B cell (primary cell): ENCODE results near the gene FSCN2. TPM values are rescaled to one million over a fixed set of nuclear protein-coding genes. Genes with fewer than 3 reads are reported as not detected.

Experiments used
- ATAC-seq: fragments of 200-7000 bp; cut with Tn5 transposase; one replicate; pipeline ENCODE4 v1.10.0; 2021; ENCODE audit warnings: low read depth, mild to moderate bottlenecking, moderate number of reproducible peaks, moderate library complexity
- CTCF ChIA-PET: fragments of 350-600 bp; sonication (Branson Sonifier 250); formaldehyde crosslinking; loops from one replicate; lab custom pipeline; 2021; ENCODE audit warnings: antibody characterized with exemption, inconsistent platforms; lab: Charles Lee
- POLR2A ChIA-PET: fragments of 350-600 bp; sonication (Branson Sonifier 250); formaldehyde crosslinking; loops from one replicate; lab custom pipeline; 2021; ENCODE audit warnings: antibody characterized with exemption; lab: Charles Lee
- DNase-seq: peaks from one replicate; pipeline ENCODE4 v3.0.0; 2013
- H2AFZ ChIP-seq: 2 replicates; pipeline ENCODE4 v1.6.1; 2012; ENCODE audit warnings: mild to moderate bottlenecking, low read depth, low read length; ENCODE audit not compliant: insufficient read depth, poor library complexity, severe bottlenecking
- H3K27ac ChIP-seq, 2 donors: 1 replicate in 1 of 2; 2 replicates in 1 of 2; pipeline ENCODE4 v1.5.1; 2012 to 2013; ENCODE audit warnings: low read length in 2 of 2, mild to moderate bottlenecking in 2 of 2, moderate library complexity in 1 of 2
- H3K27me3 ChIP-seq, 4 experiments: fragments of 200-600 bp in 1 of 4; sonication (generic) in 1 of 4; replicated peaks in 1 of 4; 1 replicate in 2 of 4; 2 replicates in 2 of 4; pipeline versions ENCODE4 v1.6.1 to v1.7.0; 2013 to 2016; ENCODE audit warnings: low read length in 3 of 4, mild to moderate bottlenecking in 2 of 4, mixed read lengths in 1 of 4, moderate library complexity in 1 of 4; ENCODE audit not compliant: insufficient read depth in 4 of 4, control insufficient read depth in 3 of 4; ENCODE audit errors: control extremely low read depth in 1 of 4
- H3K36me3 ChIP-seq, 2 experiments: replicated peaks in 1 of 2; 1 replicate in 1 of 2; 2 replicates in 1 of 2; pipeline versions ENCODE4 v1.6.1 to v1.7.1; 2013; ENCODE audit warnings: low read length in 1 of 2; ENCODE audit not compliant: insufficient read depth in 2 of 2, control insufficient read depth in 1 of 2; ENCODE audit errors: control extremely low read depth in 1 of 2, extremely low read depth in 1 of 2
- H3K4me1 ChIP-seq, 2 donors: fragments of 200-600 bp in 1 of 2; sonication (generic) in 1 of 2; 1 replicate in 1 of 2; 2 replicates in 1 of 2; pipeline versions ENCODE4 v1.5.1 to v1.6.1; 2013 to 2017; ENCODE audit warnings: low read length in 2 of 2; ENCODE audit not compliant: control insufficient read depth in 2 of 2, insufficient read depth in 2 of 2
- H3K4me2 ChIP-seq: replicated peaks from 2 replicates; pipeline ENCODE3; 2012; ENCODE audit warnings: mild to moderate bottlenecking, low read depth, low read length; ENCODE audit not compliant: poor library complexity, severe bottlenecking
- H3K4me3 ChIP-seq, 5 experiments: fragments of 200-600 bp in 1 of 5; sonication (generic) in 1 of 5; 1 replicate in 3 of 5; 2 replicates in 2 of 5; pipeline versions ENCODE4 v1.5.1 to v1.7.0; 2011 to 2016; ENCODE audit warnings: low read length in 4 of 5, mild to moderate bottlenecking in 4 of 5, low read depth in 2 of 5, control low read depth in 1 of 5, moderate library complexity in 1 of 5; ENCODE audit not compliant: insufficient read depth in 1 of 5; ENCODE audit errors: control extremely low read depth in 1 of 5, extremely low read depth in 1 of 5
- H3K79me2 ChIP-seq: fragments of 200-600 bp; sonication (generic); one replicate; pipeline ENCODE4 v1.6.0; 2016; ENCODE audit warnings: low read length; ENCODE audit not compliant: control insufficient read depth, insufficient read depth
- H3K9ac ChIP-seq: fragments of 200-600 bp; sonication (generic); 2 replicates; pipeline ENCODE4 v1.6.1; 2017; ENCODE audit warnings: mild to moderate bottlenecking, low read length, moderate library complexity
- H3K9me3 ChIP-seq, 3 donors: one replicate each; pipeline versions ENCODE4 v1.6.1 to v1.7.1; 2013; ENCODE audit warnings: low read length in 2 of 3; ENCODE audit not compliant: control insufficient read depth in 2 of 3, insufficient read depth in 1 of 3; ENCODE audit errors: control extremely low read depth in 1 of 3
- H4K20me1 ChIP-seq: 2 replicates; pipeline ENCODE4 v1.6.0; 2012; ENCODE audit warnings: mild to moderate bottlenecking, low read length; ENCODE audit not compliant: insufficient read depth, control insufficient read depth, poor library complexity, severe bottlenecking
- H3K27ac Mint-ChIP-seq: one replicate; pipeline ENCODE4 v1.8.0; 2021; ENCODE audit warnings: mixed read lengths
- H3K27me3 Mint-ChIP-seq: one replicate; pipeline ENCODE4 v1.8.0; 2021; ENCODE audit warnings: mixed read lengths
- H3K4me1 Mint-ChIP-seq: one replicate; pipeline ENCODE4 v1.8.0; 2021; ENCODE audit warnings: mixed read lengths
- H3K4me3 Mint-ChIP-seq: one replicate; pipeline ENCODE4 v1.8.0; 2021; ENCODE audit warnings: mixed read lengths
- H3K9me3 Mint-ChIP-seq: one replicate; pipeline ENCODE4 v1.8.0; 2022; ENCODE audit warnings: mixed read lengths; ENCODE audit not compliant: insufficient read depth
- EZH2 ChIP-seq: IDR thresholded peaks from 2 replicates; pipeline ENCODE4 v1.6.1; 2012; ENCODE audit warnings: borderline replicate concordance, low read depth, mild to moderate bottlenecking, moderate library complexity, low read length; ENCODE audit not compliant: insufficient read depth, poor library complexity, severe bottlenecking
- WGBS: methylation state at CpG from one replicate; pipeline ENCODE4 v1.1.5; 2013; ENCODE audit warnings: missing lambda C conversion rate; ENCODE audit not compliant: insufficient coverage; 5-methylcytosine and 5-hydroxymethylcytosine counted together
- intact Hi-C: fragments of 100-400 bp; cut with micrococcal nuclease; formaldehyde crosslinking; loops from one replicate; pipeline ENCODE4 v1.10.0; 2022
- polyA plus RNA-seq: library from polyadenylated mRNA; depleted of rRNA; stranded (reverse); fragments of >200 nt; gene quantifications from 2 replicates; pipeline ENCODE4 v1.2.3, GENCODE V29; 2012
- total RNA-seq, 2 donors: library from RNA; stranded (reverse); fragments of 120-200 nt in 1 of 2; gene quantifications; 1 replicate in 1 of 2; 2 replicates in 1 of 2; pipeline versions ENCODE4 v1.2.3 to v1.2.4, GENCODE V29; 2013 to 2022
- TF ChIP-seq, protein P1 (sequence below): fragments of 200-600 bp; IDR thresholded peaks from one replicate; pipeline ENCODE4 v1.8.0; 2022; ENCODE audit warnings: antibody characterized with exemption, mild to moderate bottlenecking

Gene FSCN2
- total and polyA plus RNA-seq, 2 donors (not counting 1 experiment from before 2014, with no cell fraction given) = 6.3 to 12.0 TPM

DNA sequence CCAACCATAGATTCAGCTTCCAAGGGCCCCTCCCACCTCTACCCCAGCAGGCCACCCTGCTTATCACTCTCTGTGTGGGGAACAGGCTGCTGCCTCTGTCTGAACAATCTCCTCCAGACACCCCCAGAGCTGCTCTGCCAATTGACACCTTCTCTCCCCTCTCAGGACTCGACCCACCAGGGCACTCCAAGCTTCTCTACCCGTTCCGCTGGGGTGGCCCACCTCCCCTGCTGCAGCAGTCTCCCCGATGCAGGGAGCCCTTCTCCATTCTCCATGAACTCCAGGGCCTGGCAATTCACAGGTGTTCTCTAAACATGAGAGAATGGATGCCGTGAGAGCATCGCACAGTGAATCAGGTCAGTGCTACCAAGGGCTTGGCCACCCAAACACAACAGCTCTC, 52.3 kb downstream of the FSCN2 start:
- no peak for ATAC-seq
- intact Hi-C loops = no loop called here
- Histone ChIP-seq H3K27me3 (no peaks in the 10 kb centered on the region), H3K4me1 (peaks cover 0 to 7% of the 10 kb centered on the region in 2 donors), H4K20me1 (peaks cover 24% of the 10 kb centered on the region), H3K9ac (no peak overlapping the region), H3K4me3 (no peak overlapping the region), H3K27ac (no peak overlapping the region), H3K79me2 (peaks cover 68% of the 10 kb centered on the region), H3K36me3 (peaks cover 0 to 60% of the 10 kb centered on the region in 2 experiments), H3K9me3 (no peaks in the 10 kb centered on the region), H2AFZ (no peak overlapping the region), H3K4me2 (no peak overlapping the region)
- ChIA-PET POLR2A (interaction anchor here (0.5 kb wide), 1 partner anchor 12 kb away, joined by 4 read pairs; no protein-coding TSS in a partner anchor), CTCF (no interaction called here)
- no peak for DNase-seq
- no peaks in the 10 kb centered on the region for H3K27me3 Mint-ChIP-seq
- H3K4me1 Mint-ChIP-seq = peaks cover 13% of the 10 kb centered on the region
- TF ChIP-seq, protein P1, sequence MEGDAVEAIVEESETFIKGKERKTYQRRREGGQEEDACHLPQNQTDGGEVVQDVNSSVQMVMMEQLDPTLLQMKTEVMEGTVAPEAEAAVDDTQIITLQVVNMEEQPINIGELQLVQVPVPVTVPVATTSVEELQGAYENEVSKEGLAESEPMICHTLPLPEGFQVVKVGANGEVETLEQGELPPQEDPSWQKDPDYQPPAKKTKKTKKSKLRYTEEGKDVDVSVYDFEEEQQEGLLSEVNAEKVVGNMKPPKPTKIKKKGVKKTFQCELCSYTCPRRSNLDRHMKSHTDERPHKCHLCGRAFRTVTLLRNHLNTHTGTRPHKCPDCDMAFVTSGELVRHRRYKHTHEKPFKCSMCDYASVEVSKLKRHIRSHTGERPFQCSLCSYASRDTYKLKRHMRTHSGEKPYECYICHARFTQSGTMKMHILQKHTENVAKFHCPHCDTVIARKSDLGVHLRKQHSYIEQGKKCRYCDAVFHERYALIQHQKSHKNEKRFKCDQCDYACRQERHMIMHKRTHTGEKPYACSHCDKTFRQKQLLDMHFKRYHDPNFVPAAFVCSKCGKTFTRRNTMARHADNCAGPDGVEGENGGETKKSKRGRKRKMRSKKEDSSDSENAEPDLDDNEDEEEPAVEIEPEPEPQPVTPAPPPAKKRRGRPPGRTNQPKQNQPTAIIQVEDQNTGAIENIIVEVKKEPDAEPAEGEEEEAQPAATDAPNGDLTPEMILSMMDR = no peak
- TF ChIP-seq EZH2 = no peak
- WGBS = 100% methylated on average over 5 of the region's 6 CpGs
- H3K9me3 Mint-ChIP-seq = no peaks in the 10 kb centered on the region
- no peak overlapping the region for H3K27ac Mint-ChIP-seq
- H3K4me3 Mint-ChIP-seq = no peak overlapping the region

DNA sequence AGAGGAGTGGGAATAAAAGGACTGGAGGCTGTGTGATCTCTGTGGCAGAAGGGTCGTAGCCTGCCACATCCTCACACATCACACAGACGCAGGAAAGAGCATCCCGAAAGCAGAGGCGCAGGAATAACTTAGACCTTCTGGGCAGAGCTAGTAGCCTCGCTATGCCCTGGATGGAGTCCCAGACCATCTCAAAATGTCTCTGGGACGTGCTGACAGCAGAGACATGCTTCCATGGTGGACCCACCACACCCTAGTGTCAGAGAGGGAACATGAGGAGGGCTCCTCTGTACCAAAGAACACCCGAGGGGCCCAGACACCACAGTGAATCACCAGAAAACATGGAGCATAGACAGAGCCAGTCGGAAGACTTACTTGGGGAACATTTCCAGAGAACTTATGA, 53.6 kb downstream of the FSCN2 start:
- Histone ChIP-seq H3K4me3 (no peak overlapping the region), H3K79me2 (peaks cover 67% of the 10 kb centered on the region), H3K9me3 (no peaks in the 10 kb centered on the region), H3K4me1 (peaks cover 0 to 7% of the 10 kb centered on the region in 2 donors), H3K36me3 (peaks cover 0 to 56% of the 10 kb centered on the region in 2 experiments), H2AFZ (no peak overlapping the region), H3K9ac (no peak overlapping the region), H3K27me3 (no peaks in the 10 kb centered on the region), H4K20me1 (peaks cover 24% of the 10 kb centered on the region), H3K27ac (no peak overlapping the region), H3K4me2 (no peak overlapping the region)
- Mint-ChIP-seq H3K27me3 (no peaks in the 10 kb centered on the region), H3K27ac (no peak overlapping the region), H3K9me3 (no peaks in the 10 kb centered on the region), H3K4me1 (peaks cover 13% of the 10 kb centered on the region), H3K4me3 (no peak overlapping the region)
- no peak for TF ChIP-seq EZH2
- TF ChIP-seq, protein P1 = no peak
- ChIA-PET CTCF (no interaction called here), POLR2A (no interaction called here)
- ATAC-seq = no peak
- no peak for DNase-seq
- intact Hi-C loops = no loop called here
- 97% methylated on average over 7 of the region's 8 CpGs for WGBS
